ENCODE measurements around the gene MANBA.
"Not testable (repeated sequence)": the region's sequence is repeated elsewhere in the genome, so short reads cannot be mapped to it uniquely, and the experiment has no call there.

Gene MANBA

GRCh38 chr4:102718833-102719575, 41.8 kb downstream of the MANBA start:
- DNase-seq = not testable (repeated sequence)

GRCh38 chr4:102717448-102718092, 43.2 kb downstream of the MANBA start:
- no peak for DNase-seq

- no peak for DNase-seq
These were observed 45.7 kb downstream of the MANBA start for GRCh38 chr4:102715057-102715456.

DNA sequence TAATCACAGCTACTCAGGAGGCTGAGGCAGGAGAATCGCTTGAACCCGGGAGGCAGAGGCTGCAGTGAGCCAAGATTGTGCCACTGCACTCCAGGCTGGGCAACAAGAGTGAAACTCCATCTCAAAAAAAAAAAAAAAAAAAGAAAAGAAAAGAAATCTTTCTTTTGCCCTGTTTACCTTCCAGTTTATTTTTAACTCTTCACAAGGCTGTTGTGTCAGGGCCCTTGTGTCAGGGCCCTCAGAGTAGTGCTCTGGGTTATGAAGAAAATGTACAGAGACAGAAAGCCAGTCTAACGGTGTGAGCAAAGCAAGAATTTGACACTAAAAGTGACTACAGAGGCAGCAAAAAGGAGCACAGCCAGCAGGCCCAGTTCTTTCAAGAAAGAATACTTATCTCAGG, 47.0 kb downstream of the MANBA start:
- not testable (repeated sequence) for DNase-seq

DNA sequence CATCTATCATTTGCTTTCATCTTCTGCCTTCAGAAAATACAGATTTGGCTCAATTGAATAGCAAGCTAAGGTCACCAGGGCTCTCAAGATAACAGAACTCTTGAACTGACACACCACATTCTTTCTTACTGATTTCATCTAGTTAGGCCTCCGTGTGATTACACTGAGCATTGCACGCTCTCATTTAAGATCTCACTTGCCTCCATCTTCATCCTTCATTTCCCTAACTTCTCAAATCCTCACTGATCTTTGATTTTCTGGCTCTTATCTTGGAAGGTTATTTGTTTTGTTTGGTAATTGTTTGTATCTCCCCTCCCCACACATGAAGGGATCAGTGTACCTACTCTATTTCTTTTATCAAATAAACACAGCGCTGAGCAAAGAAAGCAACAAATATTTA, 47.7 kb downstream of the MANBA start:
- no peak for DNase-seq

- no peak for DNase-seq
These were observed 49.8 kb downstream of the MANBA start for GRCh38 chr4:102710986-102711385.

DNA sequence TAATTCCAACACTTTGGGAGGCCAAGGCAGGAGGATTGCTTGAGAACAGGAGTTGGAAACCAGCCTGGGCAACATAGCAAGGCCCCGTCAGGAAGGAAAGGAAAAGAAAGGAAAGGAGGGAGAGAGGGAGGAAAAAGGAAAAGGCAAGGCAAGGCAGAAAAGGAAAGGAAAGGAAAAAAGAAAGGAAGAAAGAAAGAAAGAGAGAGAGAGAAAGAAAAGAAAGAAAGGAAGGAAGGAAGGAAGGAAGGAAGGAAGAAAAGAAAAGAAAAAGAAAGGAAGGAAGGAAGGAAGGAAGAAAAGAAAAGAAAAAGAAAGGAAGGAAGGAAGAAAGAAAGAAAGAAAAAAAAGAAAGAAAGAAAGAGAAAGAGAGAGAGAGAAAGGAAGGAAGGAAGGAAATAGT, 51.7 kb downstream of the MANBA start:
- not testable (repeated sequence) for DNase-seq

- DNase-seq = no peak
These were observed 53.6 kb downstream of the MANBA start for GRCh38 chr4:102707150-102707549.

- no peak for DNase-seq
These were observed 55.3 kb downstream of the MANBA start for GRCh38 chr4:102705391-102705935.

DNA sequence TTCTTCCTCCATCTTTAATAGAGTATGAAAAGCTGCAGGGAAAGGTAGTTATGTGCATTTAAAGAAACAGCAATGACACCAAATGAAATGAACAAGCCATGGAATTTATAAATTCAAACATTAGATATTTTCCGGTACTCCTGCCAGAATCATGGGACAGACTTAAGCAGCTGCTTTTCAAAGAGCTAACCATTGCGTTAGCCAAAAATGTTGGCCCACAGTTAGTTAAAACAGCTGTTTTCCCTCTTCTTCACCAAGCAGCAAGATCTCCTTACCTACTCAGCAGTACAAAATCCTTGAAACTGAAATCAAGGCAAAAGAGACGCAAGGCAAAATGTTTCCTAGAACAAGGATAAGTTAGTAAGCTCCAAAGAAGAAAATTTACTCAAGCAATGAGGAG, 64.0 kb downstream of the MANBA start:
- no peak for DNase-seq

DNA sequence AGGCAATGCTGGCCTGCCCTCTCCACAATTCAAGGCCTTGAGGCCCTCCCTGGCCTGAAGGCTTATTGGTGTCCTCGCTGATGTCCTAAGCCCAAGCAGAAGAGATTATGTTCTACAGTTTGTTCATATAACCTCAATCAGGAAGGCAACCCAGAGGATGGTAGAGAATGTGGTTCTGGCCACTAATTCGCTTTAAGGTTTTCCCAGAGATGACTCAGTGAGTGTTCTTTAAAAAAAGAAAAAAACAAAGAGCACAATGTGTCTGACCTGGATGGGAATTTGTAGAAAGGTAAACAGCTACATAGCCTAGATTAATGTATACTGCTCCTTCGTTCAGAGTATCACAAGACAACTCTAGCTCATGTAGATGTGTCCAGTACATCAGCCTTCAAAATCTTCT, 66.0 kb downstream of the MANBA start:
- DNase-seq = no peak

- no peak for DNase-seq
These were observed 66.9 kb downstream of the MANBA start for GRCh38 chr4:102693861-102694260.

DNA sequence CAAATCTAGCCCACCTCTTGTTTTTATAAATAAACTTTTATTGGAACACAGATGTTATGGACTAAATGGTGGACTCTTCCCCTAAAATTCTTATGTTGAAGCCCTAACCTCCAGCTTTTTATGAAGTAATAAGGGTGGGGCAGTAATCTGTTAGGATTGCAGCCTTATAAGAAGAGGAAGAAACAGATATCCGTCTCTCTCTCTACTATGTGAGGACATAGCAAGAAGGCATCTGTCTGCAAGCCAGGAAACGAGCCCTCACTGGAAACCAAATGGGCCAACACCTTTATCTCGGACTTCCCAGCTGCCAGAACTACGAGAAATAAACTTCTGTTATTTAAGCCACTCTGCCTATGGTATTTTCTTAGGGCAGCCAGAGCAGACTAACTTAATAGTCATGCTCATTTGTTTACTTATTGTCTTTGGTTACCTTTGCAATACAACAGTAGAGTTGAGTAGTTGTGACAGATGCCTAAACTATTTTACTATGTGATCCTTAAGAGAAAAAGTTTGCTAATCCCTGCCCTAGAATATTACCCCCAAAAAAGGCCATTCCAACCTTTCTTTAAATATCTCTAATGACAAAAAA, 67.4 kb downstream of the MANBA start:
- no peak for DNase-seq

DNA sequence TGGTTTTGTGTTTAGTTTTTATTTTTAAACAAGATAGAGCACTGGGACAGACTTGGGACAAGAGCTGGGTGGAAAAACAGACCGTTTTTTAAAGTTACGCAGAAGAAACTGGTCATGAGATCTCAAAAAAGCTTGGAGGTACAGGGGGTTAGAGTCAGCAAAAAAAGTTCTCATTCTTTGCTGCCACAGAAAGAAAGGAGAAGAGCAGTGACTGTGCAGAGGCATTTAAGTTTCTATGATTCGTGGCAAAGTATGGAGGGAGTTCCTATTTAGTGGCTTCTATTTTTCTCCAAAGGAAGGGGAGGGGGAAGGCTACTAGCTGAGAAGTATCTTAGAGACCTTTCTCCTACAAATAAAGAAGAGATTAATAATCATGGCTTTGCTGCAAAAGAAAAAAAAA, 68.3 kb downstream of the MANBA start:
- no peak for DNase-seq

GRCh38 chr4:102687982-102688433, 72.8 kb downstream of the MANBA start:
- no peak for DNase-seq

DNA sequence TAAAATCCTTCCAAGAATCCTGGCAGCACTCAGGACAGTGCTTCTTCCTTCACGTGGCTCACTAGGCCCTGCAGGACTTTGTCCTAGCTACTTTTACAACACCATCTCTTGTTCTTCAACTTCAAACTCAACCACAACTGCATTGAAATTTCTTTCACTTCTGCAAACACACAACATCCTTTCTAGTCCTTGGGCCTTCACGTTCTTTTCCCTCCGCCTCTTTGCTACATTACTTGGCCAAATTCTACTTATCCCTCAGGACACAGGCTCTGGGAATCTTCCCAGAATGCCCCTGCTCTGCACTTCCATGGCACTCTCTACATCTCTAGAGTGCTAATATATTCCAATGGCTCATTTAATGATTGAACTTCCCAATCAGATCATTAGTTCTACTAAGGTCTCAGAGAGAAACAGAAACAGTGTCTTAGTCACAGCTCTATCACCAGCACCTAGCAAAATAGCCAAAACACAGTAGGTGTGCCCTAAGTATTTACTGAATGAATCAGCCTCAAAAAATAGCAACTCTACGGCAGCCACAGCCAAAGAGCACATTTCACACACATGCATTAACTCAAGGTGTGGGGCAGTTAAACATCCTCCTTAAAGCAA, 73.3 kb downstream of the MANBA start:
- DNase-seq = no peak

DNA sequence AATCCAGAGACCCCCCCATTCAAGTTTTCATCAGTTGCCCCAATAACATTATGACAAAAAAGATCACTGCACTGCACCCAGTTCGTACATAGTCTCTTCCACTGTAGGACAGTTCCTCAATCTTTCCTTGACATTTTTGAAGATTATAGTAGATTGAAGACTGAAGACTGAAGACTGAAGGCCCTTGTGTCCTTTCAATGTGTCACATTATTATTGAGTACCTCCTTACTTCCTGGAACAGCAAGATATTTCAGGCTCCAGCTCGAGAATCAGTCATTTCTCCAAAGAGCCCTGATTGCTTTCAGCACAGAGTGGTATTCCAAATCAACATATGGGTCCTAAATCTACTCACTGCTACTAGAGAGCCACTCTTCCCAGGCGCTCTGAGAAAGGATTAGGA, 75.0 kb downstream of the MANBA start:
- no peak for DNase-seq

DNA sequence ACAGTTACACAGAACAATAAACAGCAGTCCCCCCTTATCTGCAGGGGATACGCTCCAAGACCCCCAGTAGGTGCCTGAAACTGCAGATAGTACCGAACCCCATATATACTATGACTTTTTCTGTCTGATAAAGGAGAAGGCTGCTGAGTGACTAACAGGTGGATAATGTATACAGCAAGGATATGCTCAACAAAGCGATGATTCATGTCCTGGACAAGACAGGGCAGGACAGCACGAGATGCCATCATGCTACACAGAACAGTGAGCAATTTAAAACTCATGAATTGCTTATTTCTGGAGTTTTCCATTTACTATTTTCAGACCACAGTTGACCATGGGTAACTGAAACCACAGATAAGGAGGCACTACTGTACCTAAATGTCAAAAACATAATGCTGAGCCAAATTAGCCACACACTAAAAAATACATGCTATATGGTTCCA, 76.1 kb downstream of the MANBA start:
- DNase-seq = no peak

- no peak for DNase-seq
These were observed 76.7 kb downstream of the MANBA start for GRCh38 chr4:102683881-102684609.

- DNase-seq = no peak
These were observed 82.0 kb downstream of the MANBA start for GRCh38 chr4:102678695-102679335.

- DNase-seq = no peak
These were observed 82.7 kb downstream of the MANBA start for GRCh38 chr4:102678107-102678506.

- DNase-seq = no peak
These were observed 85.6 kb downstream of the MANBA start for GRCh38 chr4:102675141-102675540.
